HEK293 (cell line): Measurements from ENCODE around the gene PRSS56.

Source experiments
- CTCF ChIA-PET: fragments of 350-600 bp; formaldehyde crosslinking; extraction: SDS; loops from one replicate; lab custom pipeline; 2021; ENCODE audit warnings: antibody characterized with exemption; lab: Yijun Ruan, JAX
- POLR2A ChIA-PET: fragments of 300-600 bp; formaldehyde crosslinking; extraction: SDS; loops from one replicate; lab custom pipeline; 2020; ENCODE audit warnings: antibody characterized with exemption, inconsistent platforms; lab: Yijun Ruan, JAX
- H3K27ac ChIP-seq: fragments of 200-500 bp; sonication (Bioruptor generic); 2 replicates; pipeline ENCODE4 v1.5.1; 2014; ENCODE audit warnings: low read depth, low read length, control low read depth, inconsistent platforms; ENCODE audit errors: extremely low read depth
- H3K36me3 ChIP-seq, 2 experiments: fragments of 200-500 bp in 1 of 2; sonication (Bioruptor generic) in 1 of 2; 1 replicate in 1 of 2; 2 replicates in 1 of 2; pipeline ENCODE4 v1.5.1; 2014 to 2017; ENCODE audit warnings: inconsistent platforms in 2 of 2, low read length in 2 of 2; ENCODE audit not compliant: control insufficient read depth in 2 of 2, insufficient read depth in 1 of 2
- H3K4me1 ChIP-seq: fragments of 200-500 bp; sonication (Bioruptor generic); 2 replicates; pipeline ENCODE4 v1.5.1; 2014; ENCODE audit warnings: mild to moderate bottlenecking, low read length, inconsistent platforms; ENCODE audit not compliant: control insufficient read depth, insufficient read depth
- H3K4me3 ChIP-seq: 2 replicates; pipeline ENCODE4 v1.5.1; 2011; ENCODE audit warnings: low read depth, mild to moderate bottlenecking, control low read depth, low read length, moderate library complexity
- H3K9me3 ChIP-seq: fragments of 200-500 bp; sonication (Bioruptor generic); 2 replicates; pipeline ENCODE4 v1.5.1; 2014; ENCODE audit warnings: low read depth, low read length, inconsistent platforms; ENCODE audit not compliant: control insufficient read depth, insufficient read depth
- EGR2 ChIP-seq: fragments of 450-650 bp; formaldehyde crosslinking; IDR thresholded peaks from 2 replicates; pipeline ENCODE4 v1.5.1; 2016; ENCODE audit warnings: low read depth, missing biosample characterization, missing genetic modification characterization
- GFI1B ChIP-seq: fragments of 450-650 bp; formaldehyde crosslinking; IDR thresholded peaks from 2 replicates; pipeline ENCODE4 v1.5.1; 2016; ENCODE audit warnings: missing biosample characterization, missing genetic modification characterization
- GLIS1 ChIP-seq: fragments of 450-650 bp; formaldehyde crosslinking; IDR thresholded peaks from 2 replicates; pipeline ENCODE4 v1.5.1; 2016; ENCODE audit warnings: missing biosample characterization, missing genetic modification characterization
- HOXD13 ChIP-seq: sonication (generic); formaldehyde crosslinking; IDR thresholded peaks from 2 replicates; pipeline ENCODE4 v1.8.0; 2022; ENCODE audit warnings: missing genetic modification reagents, borderline replicate concordance
- KLF1 ChIP-seq: fragments of 450-650 bp; formaldehyde crosslinking; IDR thresholded peaks from 2 replicates; pipeline ENCODE4 v1.5.1; 2016; ENCODE audit warnings: missing biosample characterization, missing genetic modification characterization
- OSR2 ChIP-seq: fragments of 450-650 bp; formaldehyde crosslinking; IDR thresholded peaks from 2 replicates; pipeline ENCODE4 v1.5.1; 2016; ENCODE audit warnings: missing biosample characterization, missing genetic modification characterization
- SETDB1 ChIP-seq: IDR thresholded peaks from one replicate; pipeline ENCODE4 v1.6.1; 2017; ENCODE audit warnings: mild to moderate bottlenecking, low read length, moderate library complexity, mixed read lengths; ENCODE audit not compliant: insufficient read length
- ZEB2 ChIP-seq: fragments of 450-650 bp; formaldehyde crosslinking; IDR thresholded peaks from 2 replicates; pipeline ENCODE4 v1.5.1; 2016; ENCODE audit warnings: missing biosample characterization, missing genetic modification characterization
- ZNF10 ChIP-seq: fragments of 450-650 bp; formaldehyde crosslinking; IDR thresholded peaks from 2 replicates; pipeline ENCODE4 v1.5.1; 2017; ENCODE audit warnings: missing biosample characterization, missing genetic modification characterization
- ZNF155 ChIP-seq: fragments of 450-650 bp; formaldehyde crosslinking; IDR thresholded peaks from 2 replicates; pipeline ENCODE4 v1.5.1; 2016; ENCODE audit warnings: missing biosample characterization, missing genetic modification characterization
- ZNF174 ChIP-seq: fragments of 450-650 bp; formaldehyde crosslinking; IDR thresholded peaks from 2 replicates; pipeline ENCODE4 v1.5.0; 2017; ENCODE audit warnings: missing biosample characterization, mild to moderate bottlenecking, missing genetic modification characterization
- ZNF2 ChIP-seq: fragments of 450-650 bp; formaldehyde crosslinking; IDR thresholded peaks from 2 replicates; pipeline ENCODE4 v1.5.1; 2016; ENCODE audit warnings: missing biosample characterization, missing genetic modification characterization
- ZNF202 ChIP-seq: fragments of 450-650 bp; formaldehyde crosslinking; IDR thresholded peaks from 2 replicates; pipeline ENCODE4 v1.5.1; 2016; ENCODE audit warnings: missing biosample characterization, missing genetic modification characterization, borderline replicate concordance
- ZNF24 ChIP-seq: fragments of 450-650 bp; formaldehyde crosslinking; IDR thresholded peaks from 2 replicates; pipeline ENCODE4 v1.5.1; 2016; ENCODE audit warnings: missing biosample characterization, missing genetic modification characterization
- ZNF426 ChIP-seq: fragments of 450-650 bp; formaldehyde crosslinking; IDR thresholded peaks from 2 replicates; pipeline ENCODE4 v1.5.1; 2017; ENCODE audit warnings: missing biosample characterization, missing genetic modification characterization, mild to moderate bottlenecking, inconsistent platforms, moderate library complexity
- ZNF501 ChIP-seq: fragments of 450-650 bp; formaldehyde crosslinking; IDR thresholded peaks from 2 replicates; pipeline ENCODE4 v1.5.1; 2016; ENCODE audit warnings: missing biosample characterization, missing genetic modification characterization
- ZNF544 ChIP-seq: fragments of 450-650 bp; formaldehyde crosslinking; IDR thresholded peaks from 2 replicates; pipeline ENCODE4 v1.5.0; 2017; ENCODE audit warnings: missing biosample characterization, missing genetic modification characterization
- ZNF560 ChIP-seq: fragments of 450-650 bp; formaldehyde crosslinking; IDR thresholded peaks from 2 replicates; pipeline ENCODE4 v1.5.1; 2017; ENCODE audit warnings: missing biosample characterization, missing genetic modification characterization, borderline replicate concordance
- ZNF561 ChIP-seq: fragments of 450-650 bp; IDR thresholded peaks from 2 replicates; pipeline ENCODE4 v1.5.1; 2018; ENCODE audit warnings: missing biosample characterization, missing genetic modification characterization, borderline replicate concordance
- ZNF701 ChIP-seq: fragments of 450-650 bp; formaldehyde crosslinking; IDR thresholded peaks from 2 replicates; pipeline ENCODE4 v1.5.1; 2016; ENCODE audit warnings: missing biosample characterization, missing genetic modification characterization
- ZNF76 ChIP-seq: fragments of 450-650 bp; formaldehyde crosslinking; IDR thresholded peaks from 2 replicates; pipeline ENCODE4; 2016; ENCODE audit warnings: low read depth, missing biosample characterization, missing genetic modification characterization, borderline replicate concordance
- TF ChIP-seq, protein P1 (sequence below): fragments of 450-650 bp; formaldehyde crosslinking; IDR thresholded peaks from 2 replicates; pipeline ENCODE4 v1.5.1; 2016; ENCODE audit warnings: missing biosample characterization, missing genetic modification characterization
- TF ChIP-seq, protein P2 (sequence below): fragments of 450-650 bp; formaldehyde crosslinking; IDR thresholded peaks from 2 replicates; pipeline ENCODE4 v1.5.1; 2016; ENCODE audit warnings: missing biosample characterization, missing genetic modification characterization
- TF ChIP-seq, protein P3 (sequence below): sonication (generic); formaldehyde crosslinking; IDR thresholded peaks from 2 replicates; pipeline ENCODE4 v1.8.1; 2022; ENCODE audit warnings: mild to moderate bottlenecking, moderate library complexity, missing genetic modification reagents
- TF ChIP-seq, protein P4 (sequence below): fragments of 450-650 bp; formaldehyde crosslinking; IDR thresholded peaks from 2 replicates; pipeline ENCODE4 v1.5.1; 2016; ENCODE audit warnings: missing biosample characterization, missing genetic modification characterization
- TF ChIP-seq, protein P5 (sequence below): fragments of 450-650 bp; formaldehyde crosslinking; IDR thresholded peaks from 2 replicates; pipeline ENCODE4 v1.5.1; 2017; ENCODE audit warnings: missing biosample characterization, missing genetic modification characterization

PRSS56 gene

DNA sequence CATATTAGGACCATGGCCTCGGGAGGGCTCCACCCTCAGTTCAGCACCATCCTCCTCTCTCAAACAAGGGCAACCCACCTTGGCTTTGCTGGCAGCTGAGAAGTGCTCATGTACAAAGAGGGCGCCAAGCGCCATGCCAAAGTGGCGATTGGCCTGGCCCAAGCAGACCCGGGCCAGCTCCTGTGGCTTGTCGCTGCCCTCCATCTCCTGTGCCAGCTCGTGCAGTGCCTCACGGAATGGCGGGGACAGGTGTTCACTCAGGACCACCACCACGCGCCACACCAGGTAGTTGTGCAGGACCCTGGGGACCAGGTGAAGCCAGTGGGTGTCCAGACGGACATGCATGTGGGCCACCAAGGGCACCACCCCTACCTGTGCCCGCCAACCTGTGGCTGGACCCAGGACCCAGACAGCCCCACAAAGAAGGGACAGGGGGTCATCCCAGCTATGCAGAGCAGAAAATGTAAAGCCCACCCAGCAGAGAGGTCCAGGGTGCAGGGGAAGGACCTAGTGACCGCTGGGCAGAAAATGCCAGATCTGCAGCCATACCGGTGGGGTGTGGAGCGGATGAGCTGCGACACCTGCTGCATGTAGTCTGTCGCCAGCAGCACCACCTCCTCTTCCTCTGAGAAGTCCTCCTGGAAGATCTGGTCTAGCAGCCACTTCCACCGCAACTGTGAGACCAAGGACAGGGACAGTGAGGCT, 36.1 kb upstream of the PRSS56 start:
- CTCF ChIA-PET, result interaction anchor here (0.5 kb wide), 1 partner anchor 34 kb away, joined by 3 read pairs; no protein-coding TSS in a partner anchor
- TF ChIP-seq EGR2 (tag by site-specific recombination) (no peak), ZNF76 (tag by site-specific recombination) (no peak), ZNF24 (tag by site-specific recombination) (no peak), ZNF501 (tag by site-specific recombination) (no peak), ZNF426 (no peak), HOXD13 (CRISPR knock-in tag) (no peak)
- TF ChIP-seq, protein P1, sequence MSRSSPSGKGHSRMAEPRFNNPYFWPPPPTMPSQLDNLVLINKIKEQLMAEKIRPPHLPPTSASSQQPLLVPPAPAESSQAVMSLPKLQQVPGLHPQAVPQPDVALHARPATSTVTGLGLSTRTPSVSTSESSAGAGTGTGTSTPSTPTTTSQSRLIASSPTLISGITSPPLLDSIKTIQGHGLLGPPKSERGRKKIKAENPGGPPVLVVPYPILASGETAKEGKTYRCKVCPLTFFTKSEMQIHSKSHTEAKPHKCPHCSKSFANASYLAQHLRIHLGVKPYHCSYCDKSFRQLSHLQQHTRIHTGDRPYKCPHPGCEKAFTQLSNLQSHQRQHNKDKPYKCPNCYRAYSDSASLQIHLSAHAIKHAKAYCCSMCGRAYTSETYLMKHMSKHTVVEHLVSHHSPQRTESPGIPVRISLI (tag by site-specific recombination), result no peak
- Histone ChIP-seq H3K27ac (no peak overlapping the region), H3K36me3 (peaks cover 0 to 8% of the 10 kb centered on the region in 2 experiments; a peak in 1 of 3 replicates), H3K4me1 (no peaks in the 10 kb centered on the region), H3K4me3 (no peak overlapping the region), H3K9me3 (no peaks in the 10 kb centered on the region)
- POLR2A ChIA-PET, result no interaction called here

DNA sequence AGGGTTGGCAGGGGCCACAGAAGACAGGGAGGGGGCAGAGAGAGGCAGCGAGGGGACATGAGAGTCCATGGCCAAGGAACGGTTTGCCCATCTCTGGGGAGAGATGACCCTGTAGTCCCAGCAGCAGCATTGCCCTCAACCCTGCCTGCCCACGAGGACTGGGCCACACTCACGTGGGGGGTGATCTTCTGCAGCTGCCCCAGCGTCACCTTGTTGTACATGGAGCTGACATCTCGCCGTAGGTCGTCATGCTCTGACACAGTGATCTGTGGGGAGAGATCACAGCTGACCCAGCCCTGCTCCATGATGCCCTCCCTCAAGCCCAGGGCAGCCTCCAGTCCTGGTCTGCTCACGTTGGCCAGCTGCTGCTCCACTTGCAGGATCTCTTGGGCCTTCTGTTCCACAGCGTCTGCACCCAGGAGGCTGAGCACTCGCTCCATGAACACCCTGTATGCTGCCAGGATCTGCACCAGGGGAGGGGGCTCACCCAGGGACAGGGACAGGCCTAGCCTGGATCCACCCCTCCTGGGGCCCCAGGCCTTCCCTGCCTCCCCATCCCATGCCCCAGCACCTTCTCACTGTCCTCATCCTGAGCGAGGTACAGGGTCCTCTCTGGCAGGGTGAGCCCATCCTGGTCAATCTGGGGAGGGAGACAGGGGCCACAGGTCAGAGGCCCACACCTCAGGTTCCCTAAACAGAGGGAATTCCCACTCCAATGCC, 35.4 kb upstream of the PRSS56 start:
- CTCF ChIA-PET, result interaction anchor here (0.5 kb wide), 1 partner anchor 34 kb away, joined by 3 read pairs; no protein-coding TSS in a partner anchor
- Histone ChIP-seq H3K27ac (no peak overlapping the region), H3K4me1 (no peaks in the 10 kb centered on the region), H3K36me3 (peaks cover 0 to 8% of the 10 kb centered on the region in 2 experiments; a peak in 1 of 3 replicates), H3K4me3 (no peak overlapping the region), H3K9me3 (no peaks in the 10 kb centered on the region)
- TF ChIP-seq ZNF701 (tag by site-specific recombination) (no peak), SETDB1 (no peak), ZNF10 (no peak), HOXD13 (CRISPR knock-in tag) (no peak), KLF1 (tag by site-specific recombination) (no peak), ZNF155 (tag by site-specific recombination) (no peak), GLIS1 (tag by site-specific recombination) (no peak)
- POLR2A ChIA-PET, result no interaction called here

DNA sequence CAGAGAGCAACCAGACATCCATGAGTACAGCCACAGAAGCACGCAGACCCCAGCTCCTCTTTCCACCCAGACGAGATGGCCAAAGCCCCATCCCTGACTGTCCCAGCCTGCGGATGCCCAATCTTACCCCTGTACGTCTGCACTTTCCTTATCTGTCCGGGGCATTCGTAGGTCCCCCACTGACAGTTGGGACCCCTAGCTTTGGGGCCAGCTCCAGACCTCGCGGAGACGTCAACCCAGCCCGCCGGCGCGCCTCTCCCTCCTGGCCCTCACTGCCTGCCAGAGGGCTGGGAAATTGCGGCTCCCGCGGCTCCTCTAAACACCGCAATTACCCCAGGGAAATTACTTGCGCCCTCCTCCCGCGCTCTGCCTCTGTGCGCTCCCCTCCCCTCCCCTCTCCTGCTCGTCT, 34.8 kb upstream of the PRSS56 start:
- CTCF ChIA-PET, result no interaction called here
- POLR2A ChIA-PET, result no interaction called here
- H3K4me3 ChIP-seq, result no peak overlapping the region
- TF ChIP-seq, protein P2, sequence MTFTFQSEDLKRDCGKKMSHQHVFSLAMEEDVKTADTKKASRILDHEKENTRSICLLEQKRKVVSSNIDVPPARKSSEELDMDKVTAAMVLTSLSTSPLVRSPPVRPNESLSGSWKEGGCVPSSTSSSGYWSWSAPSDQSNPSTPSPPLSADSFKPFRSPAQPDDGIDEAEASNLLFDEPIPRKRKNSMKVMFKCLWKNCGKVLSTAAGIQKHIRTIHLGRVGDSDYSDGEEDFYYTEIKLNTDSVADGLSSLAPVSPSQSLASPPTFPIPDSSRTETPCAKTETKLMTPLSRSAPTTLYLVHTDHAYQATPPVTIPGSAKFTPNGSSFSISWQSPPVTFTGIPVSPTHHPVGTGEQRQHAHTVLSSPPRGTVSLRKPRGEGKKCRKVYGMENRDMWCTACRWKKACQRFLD (tag by site-specific recombination), result no peak
- TF ChIP-seq ZNF2 (tag by site-specific recombination), result no peak
- no peak for TF ChIP-seq ZNF174
- TF ChIP-seq, protein P3, sequence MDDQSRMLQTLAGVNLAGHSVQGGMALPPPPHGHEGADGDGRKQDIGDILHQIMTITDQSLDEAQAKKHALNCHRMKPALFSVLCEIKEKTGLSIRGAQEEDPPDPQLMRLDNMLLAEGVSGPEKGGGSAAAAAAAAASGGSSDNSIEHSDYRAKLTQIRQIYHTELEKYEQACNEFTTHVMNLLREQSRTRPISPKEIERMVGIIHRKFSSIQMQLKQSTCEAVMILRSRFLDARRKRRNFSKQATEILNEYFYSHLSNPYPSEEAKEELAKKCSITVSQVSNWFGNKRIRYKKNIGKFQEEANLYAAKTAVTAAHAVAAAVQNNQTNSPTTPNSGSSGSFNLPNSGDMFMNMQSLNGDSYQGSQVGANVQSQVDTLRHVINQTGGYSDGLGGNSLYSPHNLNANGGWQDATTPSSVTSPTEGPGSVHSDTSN, result no peak
- no peak for TF ChIP-seq ZEB2 (tag by site-specific recombination)
- no peak for TF ChIP-seq ZNF202 (tag by site-specific recombination)
- no peak for TF ChIP-seq ZNF544 (tag by site-specific recombination)
- no peak for TF ChIP-seq OSR2
- TF ChIP-seq GFI1B (tag by site-specific recombination), result no peak
- TF ChIP-seq ZNF561 (tag by site-specific recombination), result no peak
- no peak for TF ChIP-seq ZNF560
- TF ChIP-seq, protein P4, sequence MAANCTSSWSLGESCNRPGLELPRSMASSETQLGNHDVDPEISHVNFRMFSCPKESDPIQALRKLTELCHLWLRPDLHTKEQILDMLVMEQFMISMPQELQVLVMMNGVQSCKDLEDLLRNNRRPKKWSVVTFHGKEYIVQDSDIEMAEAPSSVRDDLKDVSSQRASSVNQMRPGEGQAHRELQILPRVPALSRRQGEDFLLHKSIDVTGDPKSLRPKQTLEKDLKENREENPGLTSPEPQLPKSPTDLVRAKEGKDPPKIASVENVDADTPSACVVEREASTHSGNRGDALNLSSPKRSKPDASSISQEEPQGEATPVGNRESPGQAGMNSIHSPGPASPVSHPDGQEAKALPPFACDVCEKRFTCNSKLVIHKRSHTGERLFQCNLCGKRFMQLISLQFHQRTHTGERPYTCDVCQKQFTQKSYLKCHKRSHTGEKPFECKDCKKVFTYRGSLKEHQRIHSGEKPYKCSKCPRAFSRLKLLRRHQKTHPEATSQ (tag by site-specific recombination), result no peak
- TF ChIP-seq, protein P5, sequence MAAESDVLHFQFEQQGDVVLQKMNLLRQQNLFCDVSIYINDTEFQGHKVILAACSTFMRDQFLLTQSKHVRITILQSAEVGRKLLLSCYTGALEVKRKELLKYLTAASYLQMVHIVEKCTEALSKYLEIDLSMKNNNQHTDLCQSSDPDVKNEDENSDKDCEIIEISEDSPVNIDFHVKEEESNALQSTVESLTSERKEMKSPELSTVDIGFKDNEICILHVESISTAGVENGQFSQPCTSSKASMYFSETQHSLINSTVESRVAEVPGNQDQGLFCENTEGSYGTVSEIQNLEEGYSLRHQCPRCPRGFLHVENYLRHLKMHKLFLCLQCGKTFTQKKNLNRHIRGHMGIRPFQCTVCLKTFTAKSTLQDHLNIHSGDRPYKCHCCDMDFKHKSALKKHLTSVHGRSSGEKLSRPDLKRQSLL (tag by site-specific recombination), result no peak

More for the DNA sequence above, 34.8 kb upstream of the PRSS56 start:
- Histone ChIP-seq H3K27ac (no peak overlapping the region), H3K9me3 (no peaks in the 10 kb centered on the region), H3K36me3 (peaks cover 0 to 8% of the 10 kb centered on the region in 2 experiments; a peak in 1 of 3 replicates), H3K4me1 (no peaks in the 10 kb centered on the region)
